ENCODE measurements around the gene ZNF586. TPM values are rescaled to one million over a fixed set of nuclear protein-coding genes. Genes with fewer than 3 reads are reported as not detected.

The ZNF586 gene
- total and polyA plus RNA-seq, 4 donors = 2.3 to 11.8 (median 6.7) TPM

DNA sequence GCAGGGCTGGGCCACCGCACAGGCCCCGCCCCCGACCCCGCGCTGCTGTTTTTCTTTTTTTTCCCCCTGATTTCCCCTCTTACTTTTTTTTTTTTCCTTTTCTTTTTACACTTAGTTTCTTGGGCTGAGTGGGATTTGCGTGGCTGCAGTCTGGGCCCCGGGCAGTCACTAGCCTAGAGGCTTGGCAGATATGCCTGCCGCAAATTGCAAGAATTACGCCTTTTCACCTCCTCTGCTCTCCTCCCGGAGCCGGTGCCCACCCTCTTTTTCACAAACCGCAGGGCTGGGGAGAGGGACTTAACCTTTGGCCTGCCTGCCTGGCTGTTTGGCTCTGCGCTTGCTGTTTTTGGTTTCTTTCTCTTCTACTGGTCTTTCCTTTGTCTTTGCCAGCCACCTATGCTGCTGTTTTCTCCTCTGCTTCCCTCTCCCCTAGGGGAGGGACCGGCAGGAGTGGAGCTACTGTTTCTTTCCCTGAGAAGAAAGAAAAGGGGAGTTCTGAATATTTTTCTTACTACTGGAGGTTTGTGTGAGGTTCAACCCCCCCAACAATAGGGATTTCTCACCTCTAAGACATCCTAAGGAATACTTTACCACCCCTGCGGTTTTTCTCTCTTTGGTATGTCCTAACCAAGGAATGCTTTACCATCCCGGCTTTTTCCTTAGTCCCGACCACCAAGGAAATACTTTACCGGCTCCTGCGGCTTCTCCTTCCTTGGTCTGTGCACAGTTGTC lies 34.3 kb downstream of the ZNF586 start:
- Histone ChIP-seq H3K27me3 (ENCODE audit: control insufficient read depth in 4 of 4, insufficient read depth in 4 of 4, low read length in 3 of 4) (no peaks in the 10 kb centered on the region), H3K9me3 (ENCODE audit: control insufficient read depth in 4 of 4, low read length in 3 of 4) (no peaks in the 10 kb centered on the region), H3K36me3 (ENCODE audit: control insufficient read depth in 4 of 4, insufficient read depth in 3 of 4, low read depth in 1 of 4, low read length in 3 of 4) (peaks cover 0 to 17% (median 11%) of the 10 kb centered on the region in 4 donors), H3K4me3 (ENCODE audit: low read depth in 1 of 3, low read length in 3 of 3) (peak overlapping the region; percentile 56 to 72 (median 60)), H3K27ac (ENCODE audit: low read depth in 1 of 2, low read length in 2 of 2) (peak overlapping the region; percentile 58 to 70), H3K4me1 (ENCODE audit: control insufficient read depth in 4 of 4, insufficient read depth in 4 of 4, low read length in 3 of 4) (peaks cover 7 to 17% (median 11%) of the 10 kb centered on the region in 4 donors), H3K9ac (ENCODE audit: low read depth in 1 of 2, low read length in 2 of 2) (peak overlapping the region; percentile 20 to 54)
- DNase-seq (ENCODE audit: low spot score) = peak; percentile 57
- 9% methylated on average over 19 of the region's 19 CpGs for WGBS
- TF ChIP-seq FOXA1 (IDR thresholded peaks at IDR 0.05) (no peak), HNF4A (conservative IDR thresholded peaks at IDR 0.05) (peak in 1 of 2 donors; percentile 20), SP1 (IDR thresholded peaks at IDR 0.05) (no peak), GABPA (IDR thresholded peaks at IDR 0.05 in 1 of 2, conservative IDR thresholded peaks at IDR 0.05 in 1 of 2) (no peak), RXRA (IDR thresholded peaks at IDR 0.05) (peak; percentile 13 to 38), EGR1 (IDR thresholded peaks at IDR 0.05; ENCODE audit: low read depth in 2 of 2) (no peak), HNF4G (IDR thresholded peaks at IDR 0.05) (no peak), JUND (IDR thresholded peaks at IDR 0.05) (no peak)
- TF ChIP-seq, protein P1, sequence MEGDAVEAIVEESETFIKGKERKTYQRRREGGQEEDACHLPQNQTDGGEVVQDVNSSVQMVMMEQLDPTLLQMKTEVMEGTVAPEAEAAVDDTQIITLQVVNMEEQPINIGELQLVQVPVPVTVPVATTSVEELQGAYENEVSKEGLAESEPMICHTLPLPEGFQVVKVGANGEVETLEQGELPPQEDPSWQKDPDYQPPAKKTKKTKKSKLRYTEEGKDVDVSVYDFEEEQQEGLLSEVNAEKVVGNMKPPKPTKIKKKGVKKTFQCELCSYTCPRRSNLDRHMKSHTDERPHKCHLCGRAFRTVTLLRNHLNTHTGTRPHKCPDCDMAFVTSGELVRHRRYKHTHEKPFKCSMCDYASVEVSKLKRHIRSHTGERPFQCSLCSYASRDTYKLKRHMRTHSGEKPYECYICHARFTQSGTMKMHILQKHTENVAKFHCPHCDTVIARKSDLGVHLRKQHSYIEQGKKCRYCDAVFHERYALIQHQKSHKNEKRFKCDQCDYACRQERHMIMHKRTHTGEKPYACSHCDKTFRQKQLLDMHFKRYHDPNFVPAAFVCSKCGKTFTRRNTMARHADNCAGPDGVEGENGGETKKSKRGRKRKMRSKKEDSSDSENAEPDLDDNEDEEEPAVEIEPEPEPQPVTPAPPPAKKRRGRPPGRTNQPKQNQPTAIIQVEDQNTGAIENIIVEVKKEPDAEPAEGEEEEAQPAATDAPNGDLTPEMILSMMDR (IDR thresholded peaks at IDR 0.05; ENCODE audit: low read depth, low read length, missing input control) = no peak
- TF ChIP-seq, protein P2, sequence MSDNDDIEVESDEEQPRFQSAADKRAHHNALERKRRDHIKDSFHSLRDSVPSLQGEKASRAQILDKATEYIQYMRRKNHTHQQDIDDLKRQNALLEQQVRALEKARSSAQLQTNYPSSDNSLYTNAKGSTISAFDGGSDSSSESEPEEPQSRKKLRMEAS (IDR thresholded peaks at IDR 0.05) = no peak
- TF ChIP-seq, protein P3, sequence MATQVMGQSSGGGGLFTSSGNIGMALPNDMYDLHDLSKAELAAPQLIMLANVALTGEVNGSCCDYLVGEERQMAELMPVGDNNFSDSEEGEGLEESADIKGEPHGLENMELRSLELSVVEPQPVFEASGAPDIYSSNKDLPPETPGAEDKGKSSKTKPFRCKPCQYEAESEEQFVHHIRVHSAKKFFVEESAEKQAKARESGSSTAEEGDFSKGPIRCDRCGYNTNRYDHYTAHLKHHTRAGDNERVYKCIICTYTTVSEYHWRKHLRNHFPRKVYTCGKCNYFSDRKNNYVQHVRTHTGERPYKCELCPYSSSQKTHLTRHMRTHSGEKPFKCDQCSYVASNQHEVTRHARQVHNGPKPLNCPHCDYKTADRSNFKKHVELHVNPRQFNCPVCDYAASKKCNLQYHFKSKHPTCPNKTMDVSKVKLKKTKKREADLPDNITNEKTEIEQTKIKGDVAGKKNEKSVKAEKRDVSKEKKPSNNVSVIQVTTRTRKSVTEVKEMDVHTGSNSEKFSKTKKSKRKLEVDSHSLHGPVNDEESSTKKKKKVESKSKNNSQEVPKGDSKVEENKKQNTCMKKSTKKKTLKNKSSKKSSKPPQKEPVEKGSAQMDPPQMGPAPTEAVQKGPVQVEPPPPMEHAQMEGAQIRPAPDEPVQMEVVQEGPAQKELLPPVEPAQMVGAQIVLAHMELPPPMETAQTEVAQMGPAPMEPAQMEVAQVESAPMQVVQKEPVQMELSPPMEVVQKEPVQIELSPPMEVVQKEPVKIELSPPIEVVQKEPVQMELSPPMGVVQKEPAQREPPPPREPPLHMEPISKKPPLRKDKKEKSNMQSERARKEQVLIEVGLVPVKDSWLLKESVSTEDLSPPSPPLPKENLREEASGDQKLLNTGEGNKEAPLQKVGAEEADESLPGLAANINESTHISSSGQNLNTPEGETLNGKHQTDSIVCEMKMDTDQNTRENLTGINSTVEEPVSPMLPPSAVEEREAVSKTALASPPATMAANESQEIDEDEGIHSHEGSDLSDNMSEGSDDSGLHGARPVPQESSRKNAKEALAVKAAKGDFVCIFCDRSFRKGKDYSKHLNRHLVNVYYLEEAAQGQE (IDR thresholded peaks at IDR 0.05) = no peak
- TF ChIP-seq, protein P4, sequence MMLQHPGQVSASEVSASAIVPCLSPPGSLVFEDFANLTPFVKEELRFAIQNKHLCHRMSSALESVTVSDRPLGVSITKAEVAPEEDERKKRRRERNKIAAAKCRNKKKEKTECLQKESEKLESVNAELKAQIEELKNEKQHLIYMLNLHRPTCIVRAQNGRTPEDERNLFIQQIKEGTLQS (IDR thresholded peaks at IDR 0.05) = no peak
- TF ChIP-seq, protein P5, sequence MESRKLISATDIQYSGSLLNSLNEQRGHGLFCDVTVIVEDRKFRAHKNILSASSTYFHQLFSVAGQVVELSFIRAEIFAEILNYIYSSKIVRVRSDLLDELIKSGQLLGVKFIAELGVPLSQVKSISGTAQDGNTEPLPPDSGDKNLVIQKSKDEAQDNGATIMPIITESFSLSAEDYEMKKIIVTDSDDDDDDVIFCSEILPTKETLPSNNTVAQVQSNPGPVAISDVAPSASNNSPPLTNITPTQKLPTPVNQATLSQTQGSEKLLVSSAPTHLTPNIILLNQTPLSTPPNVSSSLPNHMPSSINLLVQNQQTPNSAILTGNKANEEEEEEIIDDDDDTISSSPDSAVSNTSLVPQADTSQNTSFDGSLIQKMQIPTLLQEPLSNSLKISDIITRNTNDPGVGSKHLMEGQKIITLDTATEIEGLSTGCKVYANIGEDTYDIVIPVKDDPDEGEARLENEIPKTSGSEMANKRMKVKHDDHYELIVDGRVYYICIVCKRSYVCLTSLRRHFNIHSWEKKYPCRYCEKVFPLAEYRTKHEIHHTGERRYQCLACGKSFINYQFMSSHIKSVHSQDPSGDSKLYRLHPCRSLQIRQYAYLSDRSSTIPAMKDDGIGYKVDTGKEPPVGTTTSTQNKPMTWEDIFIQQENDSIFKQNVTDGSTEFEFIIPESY (IDR thresholded peaks at IDR 0.05) = no peak

DNA sequence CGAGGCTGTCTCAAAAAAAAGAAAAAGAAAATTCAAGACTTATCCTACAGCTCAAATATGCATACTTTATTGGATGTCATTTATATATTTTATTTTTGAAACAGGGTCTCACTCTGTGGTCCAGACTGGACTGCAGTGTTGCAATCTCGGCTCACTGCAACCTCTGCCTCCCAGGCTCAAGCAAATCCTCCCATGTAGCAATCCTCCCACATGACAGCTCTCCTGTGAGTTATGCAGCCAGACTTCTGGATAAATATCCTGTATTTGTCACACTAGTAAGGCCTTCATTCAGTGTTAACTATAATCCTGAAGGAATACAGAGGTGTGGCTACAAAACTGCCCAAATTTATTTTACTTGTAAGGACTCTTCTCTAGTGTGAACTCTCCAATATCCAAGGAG lies 38.1 kb downstream of the ZNF586 start:
- Histone ChIP-seq H3K9ac (ENCODE audit: low read depth in 1 of 2, low read length in 2 of 2) (no peak overlapping the region), H3K4me1 (ENCODE audit: control insufficient read depth in 4 of 4, insufficient read depth in 4 of 4, low read length in 3 of 4) (peaks cover 9 to 23% (median 13%) of the 10 kb centered on the region in 4 donors), H3K4me3 (ENCODE audit: low read depth in 1 of 3, low read length in 3 of 3) (no peak overlapping the region), H3K27ac (ENCODE audit: low read depth in 1 of 2, low read length in 2 of 2) (no peak overlapping the region), H3K27me3 (ENCODE audit: control insufficient read depth in 4 of 4, insufficient read depth in 4 of 4, low read length in 3 of 4) (no peaks in the 10 kb centered on the region), H3K9me3 (ENCODE audit: control insufficient read depth in 4 of 4, low read length in 3 of 4) (no peaks in the 10 kb centered on the region), H3K36me3 (ENCODE audit: control insufficient read depth in 4 of 4, insufficient read depth in 3 of 4, low read depth in 1 of 4, low read length in 3 of 4) (peaks cover 0 to 24% (median 17%) of the 10 kb centered on the region in 4 donors)
- TF ChIP-seq RAD21 (IDR thresholded peaks at IDR 0.05) (no peak), HNF4G (IDR thresholded peaks at IDR 0.05) (no peak), EGR1 (IDR thresholded peaks at IDR 0.05; ENCODE audit: low read depth in 2 of 2) (no peak), RXRA (IDR thresholded peaks at IDR 0.05) (no peak), HNF4A (conservative IDR thresholded peaks at IDR 0.05) (peak in 1 of 2 donors; percentile 36), GABPA (IDR thresholded peaks at IDR 0.05 in 1 of 2, conservative IDR thresholded peaks at IDR 0.05 in 1 of 2) (no peak)
- TF ChIP-seq, protein P5 (IDR thresholded peaks at IDR 0.05) = no peak
- 77% methylated on average over 2 of the region's 2 CpGs for WGBS
- no peak for DNase-seq (ENCODE audit: low spot score)

Measured in liver (tissue), 9 donors.